ENCODE data around the gene SGPL1.
"Not testable (repeated sequence)": the region's sequence is repeated elsewhere in the genome, so short reads cannot be mapped to it uniquely, and the experiment has no call there.

Gene SGPL1

GRCh38 chr10:70815504-70816219, at the start of gene SGPL1:
SGPL1 (plus strand) TSS chr10:70815948; CDS start chr10:70816854, 906 bp downstream.
- DNase-seq (ENCODE audit: low read depth, low spot score): peak; percentile 27

DNA sequence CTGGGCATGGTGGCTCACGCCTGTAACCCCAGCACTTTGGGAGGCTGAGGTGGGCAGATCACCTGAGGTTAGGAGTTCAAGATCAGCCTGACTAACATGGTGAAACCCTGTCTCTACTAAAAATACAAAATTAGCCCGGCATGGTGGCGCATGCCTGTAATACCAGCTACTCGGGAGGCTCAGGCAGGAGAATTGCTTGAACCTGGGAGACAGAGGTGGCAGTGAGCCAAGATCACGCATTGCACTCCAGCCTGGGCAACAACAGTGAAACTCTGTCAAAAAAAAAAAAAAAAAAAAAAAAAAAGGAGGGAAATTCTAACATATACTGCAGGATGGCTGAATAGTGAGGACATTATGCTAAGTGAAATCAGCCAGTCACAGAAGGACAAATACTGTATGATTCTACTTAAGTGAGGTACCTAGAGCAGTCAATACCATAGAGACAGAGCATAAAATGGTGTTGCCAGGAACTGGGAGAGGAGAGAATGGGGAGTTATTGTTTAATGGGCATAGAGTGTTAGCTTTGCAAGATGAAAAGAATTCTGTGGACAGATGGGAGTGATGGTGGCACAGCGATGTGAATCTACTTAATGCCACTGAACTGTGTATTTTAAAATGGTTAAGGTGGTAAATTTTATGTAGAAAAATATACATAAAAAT, 47.6 kb upstream of the SGPL1 start:
- not testable (repeated sequence) for DNase-seq (ENCODE audit: low read depth, low spot score)

- DNase-seq (ENCODE audit: low read depth, low spot score): no peak
These were observed 46.6 kb upstream of the SGPL1 start for GRCh38 chr10:70769121-70769520.

GRCh38 chr10:70770001-70770400, 45.7 kb upstream of the SGPL1 start:
- no peak for DNase-seq (ENCODE audit: low read depth, low spot score)

DNA sequence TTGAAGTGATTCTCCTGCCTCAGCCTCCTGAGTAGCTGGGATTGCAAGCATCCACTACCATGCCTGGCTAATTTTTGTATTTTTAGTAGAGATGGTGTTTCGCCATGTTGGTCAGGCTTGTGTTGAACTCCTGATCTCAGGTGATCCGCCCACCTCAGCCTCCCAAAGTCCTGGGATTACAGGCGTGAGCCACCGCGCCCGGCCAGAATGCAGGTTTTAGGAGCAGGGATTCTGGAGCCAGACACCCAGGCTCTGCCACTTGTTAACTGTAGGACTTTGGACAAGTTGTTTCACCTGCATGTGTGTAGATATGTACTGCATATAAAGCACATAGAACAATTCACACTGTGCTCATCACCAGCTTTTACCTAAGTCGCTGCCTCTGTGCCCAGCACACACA, 45.2 kb upstream of the SGPL1 start:
- DNase-seq (ENCODE audit: low read depth, low spot score): not testable (repeated sequence)

GRCh38 chr10:70771311-70772194, 44.2 kb upstream of the SGPL1 start:
- no peak for DNase-seq (ENCODE audit: low read depth, low spot score)

- no peak for DNase-seq (ENCODE audit: low read depth, low spot score)
These were observed 43.1 kb upstream of the SGPL1 start for GRCh38 chr10:70772627-70773026.

DNA sequence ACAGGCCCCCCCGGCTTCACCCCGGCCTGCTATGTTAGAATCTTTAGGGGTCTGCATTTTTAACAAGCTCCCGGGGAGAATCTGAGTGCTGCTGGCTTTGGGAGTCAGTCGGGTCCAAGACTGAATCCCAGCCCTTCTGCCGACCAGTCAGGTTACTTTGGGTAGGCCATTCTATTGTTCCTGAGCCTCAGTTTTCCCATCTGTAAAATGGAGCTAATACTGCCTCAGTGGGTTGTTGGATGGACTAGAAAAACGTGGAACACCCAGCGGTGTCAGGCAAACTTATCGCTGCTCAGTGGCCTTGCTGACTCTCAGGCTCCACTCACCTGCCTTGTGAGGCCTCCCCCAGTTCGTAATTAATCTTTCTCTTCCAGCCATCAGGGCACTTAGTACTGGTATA, 42.3 kb upstream of the SGPL1 start:
- no peak for DNase-seq (ENCODE audit: low read depth, low spot score)

- no peak for DNase-seq (ENCODE audit: low read depth, low spot score)
These were observed 41.6 kb upstream of the SGPL1 start for GRCh38 chr10:70773965-70774809.

- no peak for DNase-seq (ENCODE audit: low read depth, low spot score)
These were observed 40.7 kb upstream of the SGPL1 start for GRCh38 chr10:70774810-70775678.

DNA sequence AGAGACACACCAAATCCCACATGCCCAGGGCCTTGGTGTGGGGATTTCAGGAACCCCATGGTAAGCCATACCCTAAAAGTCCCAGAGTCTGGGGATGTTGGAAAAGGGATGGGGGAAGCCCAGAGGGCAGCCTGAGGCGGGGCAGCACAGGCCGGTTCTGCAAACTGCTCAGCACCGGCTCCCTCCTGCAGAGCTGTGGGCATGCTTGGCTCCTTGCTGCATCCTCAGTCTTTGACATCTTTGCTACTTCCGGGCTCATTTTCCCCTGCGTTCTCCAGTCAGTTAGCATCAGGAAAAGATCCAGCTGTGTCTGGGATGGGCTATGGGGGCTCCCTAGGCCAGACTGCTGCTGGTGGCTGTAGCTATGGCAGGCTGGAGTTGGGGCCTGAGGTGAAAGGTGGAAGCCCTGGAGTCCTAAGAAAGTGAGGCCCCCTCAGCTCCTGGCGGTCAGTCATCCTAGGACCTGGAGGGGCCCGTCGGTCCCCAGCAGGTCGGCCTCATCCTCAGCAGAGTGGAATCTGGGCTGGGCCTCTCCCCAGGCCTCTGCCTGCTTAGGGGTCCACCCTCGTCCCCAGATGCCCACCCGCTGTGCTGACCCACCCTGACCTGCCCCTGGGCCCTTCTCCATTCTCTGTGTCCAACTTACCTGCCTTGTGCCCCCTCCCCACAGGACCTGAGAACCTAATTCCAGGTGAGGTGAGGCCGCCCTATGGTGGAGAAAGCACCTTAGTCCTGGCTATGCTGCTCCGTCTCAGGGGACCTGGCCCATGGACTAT, 39.9 kb upstream of the SGPL1 start:
- no peak for DNase-seq (ENCODE audit: low read depth, low spot score)

- no peak for DNase-seq (ENCODE audit: low read depth, low spot score)
These were observed 39.2 kb upstream of the SGPL1 start for GRCh38 chr10:70776455-70777005.

GRCh38 chr10:70777063-70777875, 38.5 kb upstream of the SGPL1 start:
- no peak for DNase-seq (ENCODE audit: low read depth, low spot score)

DNA sequence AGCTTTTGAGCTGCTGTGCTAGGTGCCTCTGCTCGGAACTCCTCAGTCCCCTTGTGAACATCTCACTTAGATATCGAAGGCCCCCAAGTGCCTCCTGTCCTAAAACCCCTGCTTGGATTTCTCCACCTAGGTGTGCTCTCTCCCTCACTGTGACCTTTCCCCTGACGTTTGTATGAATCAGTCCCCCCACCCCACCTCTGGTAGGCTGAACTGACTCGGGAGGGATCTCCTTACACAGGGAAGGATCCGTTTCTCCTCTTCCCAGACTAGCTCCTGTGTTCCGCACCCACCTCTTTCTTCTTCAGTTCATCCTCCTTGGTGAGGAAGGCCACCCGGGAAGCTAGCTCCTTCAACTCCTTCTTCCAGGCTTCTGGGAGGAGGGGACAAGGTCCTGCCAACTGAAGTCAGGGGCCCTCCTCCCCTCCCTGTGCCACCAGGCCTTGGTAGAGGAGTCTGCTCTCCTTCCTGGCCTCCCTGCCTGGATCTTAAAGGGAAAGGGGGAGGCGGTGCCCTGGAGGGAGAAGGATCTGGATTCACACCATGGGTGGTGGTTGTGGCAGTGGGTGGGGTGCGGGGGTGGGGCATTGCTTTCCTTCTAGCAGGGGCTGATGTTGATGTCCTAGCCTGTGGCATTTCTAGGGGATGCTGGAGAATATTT, 37.4 kb upstream of the SGPL1 start:
- no peak for DNase-seq (ENCODE audit: low read depth, low spot score)

- no peak for DNase-seq (ENCODE audit: low read depth, low spot score)
These were observed 36.7 kb upstream of the SGPL1 start for GRCh38 chr10:70779088-70779487.

- no peak for DNase-seq (ENCODE audit: low read depth, low spot score)
These were observed 36.0 kb upstream of the SGPL1 start for GRCh38 chr10:70779511-70780369.

DNA sequence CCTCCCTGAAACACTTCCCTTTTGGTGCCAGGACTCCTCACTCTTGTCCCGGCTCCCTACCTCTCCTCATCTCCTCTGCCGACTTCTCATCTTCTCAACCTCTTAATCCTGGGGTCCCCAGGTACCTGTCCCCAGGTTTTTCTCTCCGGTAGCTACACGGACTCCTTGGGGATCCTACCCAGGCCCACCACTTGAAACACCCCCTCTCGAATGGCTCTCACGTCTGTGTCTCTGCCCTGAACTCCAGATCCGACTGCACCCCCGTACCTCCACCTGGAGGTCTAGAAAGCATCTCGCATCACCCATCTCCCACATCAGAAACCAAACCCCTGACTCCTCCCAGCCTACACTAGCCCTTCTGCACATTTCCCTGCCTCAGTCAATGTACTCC, 35.4 kb upstream of the SGPL1 start:
- DNase-seq (ENCODE audit: low read depth, low spot score): no peak

Measured in brain pericyte (primary cell).